ENCODE data around the gene PURB.

- TF ChIP-seq CTCF (IDR thresholded peaks at IDR 0.05) (no peak), POLR2A (IDR thresholded peaks at IDR 0.05) (no peak)
Measured at GRCh38 chr7:44914992-44915607, 29.8 kb upstream of the PURB start.
